ENCODE data around the gene SOX13. TPM values are rescaled to one million over a fixed set of nuclear protein-coding genes. Genes with fewer than 3 reads are reported as not detected.

SOX13 gene
- polyA plus RNA-seq, 1 donor (not counting 4 experiments of a cell fraction or from before 2014, with no cell fraction given), result 4.9 TPM

GRCh38 chr1:204093781-204094180 lies 20.9 kb downstream of the SOX13 start:
- no peak for FAIRE-seq
- H3K79me2 ChIP-seq (ENCODE audit: control insufficient read depth, insufficient read depth, low read length), result peaks cover 2% of the 10 kb centered on the region
- TF ChIP-seq, protein P1, sequence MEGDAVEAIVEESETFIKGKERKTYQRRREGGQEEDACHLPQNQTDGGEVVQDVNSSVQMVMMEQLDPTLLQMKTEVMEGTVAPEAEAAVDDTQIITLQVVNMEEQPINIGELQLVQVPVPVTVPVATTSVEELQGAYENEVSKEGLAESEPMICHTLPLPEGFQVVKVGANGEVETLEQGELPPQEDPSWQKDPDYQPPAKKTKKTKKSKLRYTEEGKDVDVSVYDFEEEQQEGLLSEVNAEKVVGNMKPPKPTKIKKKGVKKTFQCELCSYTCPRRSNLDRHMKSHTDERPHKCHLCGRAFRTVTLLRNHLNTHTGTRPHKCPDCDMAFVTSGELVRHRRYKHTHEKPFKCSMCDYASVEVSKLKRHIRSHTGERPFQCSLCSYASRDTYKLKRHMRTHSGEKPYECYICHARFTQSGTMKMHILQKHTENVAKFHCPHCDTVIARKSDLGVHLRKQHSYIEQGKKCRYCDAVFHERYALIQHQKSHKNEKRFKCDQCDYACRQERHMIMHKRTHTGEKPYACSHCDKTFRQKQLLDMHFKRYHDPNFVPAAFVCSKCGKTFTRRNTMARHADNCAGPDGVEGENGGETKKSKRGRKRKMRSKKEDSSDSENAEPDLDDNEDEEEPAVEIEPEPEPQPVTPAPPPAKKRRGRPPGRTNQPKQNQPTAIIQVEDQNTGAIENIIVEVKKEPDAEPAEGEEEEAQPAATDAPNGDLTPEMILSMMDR (optimal IDR thresholded peaks at IDR 0.05 in 1 of 3, IDR thresholded peaks at IDR 0.05 in 1 of 3, conservative IDR thresholded peaks at IDR 0.05 in 1 of 3; ENCODE audit: extremely low read depth in 1 of 3, insufficient read depth in 2 of 3, low read length in 3 of 3), result no peak
- TF ChIP-seq EZH2 (IDR thresholded peaks at IDR 0.05; ENCODE audit: low read length), result no peak

GRCh38 chr1:204094313-204094729 lies 21.4 kb downstream of the SOX13 start:
- H3K4me3 ChIP-seq (ENCODE audit: control insufficient read depth in 2 of 3, extremely low read depth in 1 of 3, insufficient read depth in 2 of 3, low read depth in 1 of 3, low read length in 3 of 3), result no peak overlapping the region
- no peak overlapping the region for H3K9ac ChIP-seq (ENCODE audit: control insufficient read depth, extremely low read depth, insufficient read depth, low read length)
- TF ChIP-seq, protein P1 (optimal IDR thresholded peaks at IDR 0.05 in 1 of 3, IDR thresholded peaks at IDR 0.05 in 1 of 3, conservative IDR thresholded peaks at IDR 0.05 in 1 of 3; ENCODE audit: extremely low read depth in 1 of 3, insufficient read depth in 2 of 3, low read length in 3 of 3), result no peak
- TF ChIP-seq EZH2 (IDR thresholded peaks at IDR 0.05; ENCODE audit: low read length), result no peak
- no peak for FAIRE-seq
- H3K36me3 ChIP-seq (ENCODE audit: control insufficient read depth in 2 of 2, extremely low read depth in 1 of 2, insufficient read depth in 2 of 2, low read length in 2 of 2), result no peaks in the 10 kb centered on the region
- no peaks in the 10 kb centered on the region for H3K27me3 ChIP-seq (ENCODE audit: control insufficient read depth, extremely low read depth, insufficient read depth, low read length)
- peaks cover 3% of the 10 kb centered on the region for H3K79me2 ChIP-seq (ENCODE audit: control insufficient read depth, insufficient read depth, low read length)
- no peaks in the 10 kb centered on the region for H3K9me1 ChIP-seq (ENCODE audit: control insufficient read depth, extremely low read depth, insufficient read depth, low read length)
- no peaks in the 10 kb centered on the region for H3K4me1 ChIP-seq (ENCODE audit: control insufficient read depth, extremely low read depth, insufficient read depth, low read length)
- H3K9me3 ChIP-seq (ENCODE audit: control insufficient read depth, low read depth, low read length), result no peaks in the 10 kb centered on the region
- dilution Hi-C loops (cut with MboI; ENCODE audit: extremely low pct_ligation_motif_present, low sequenced_read_pairs), result no loop called here
- DNase-seq (ENCODE audit: low read depth, low spot score), result no peak
- no peak overlapping the region for H2AFZ ChIP-seq (ENCODE audit: control insufficient read depth, low read length)
- H3K27ac ChIP-seq (ENCODE audit: control insufficient read depth, insufficient read depth, low read length), result no peak overlapping the region
- no peaks in the 10 kb centered on the region for H4K20me1 ChIP-seq (ENCODE audit: control insufficient read depth, extremely low read depth, insufficient read depth, low read length)
- no peak overlapping the region for H3K4me2 ChIP-seq (ENCODE audit: control insufficient read depth, extremely low read depth, insufficient read depth, low read depth, low read length)

More at GRCh38 chr1:204093781-204094180, 20.9 kb downstream of the SOX13 start:
- Histone ChIP-seq H3K9me3 (ENCODE audit: control insufficient read depth, low read depth, low read length) (no peaks in the 10 kb centered on the region), H3K36me3 (ENCODE audit: control insufficient read depth in 2 of 2, extremely low read depth in 1 of 2, insufficient read depth in 2 of 2, low read length in 2 of 2) (no peaks in the 10 kb centered on the region), H3K27me3 (ENCODE audit: control insufficient read depth, extremely low read depth, insufficient read depth, low read length) (no peaks in the 10 kb centered on the region), H3K4me3 (ENCODE audit: control insufficient read depth in 2 of 3, extremely low read depth in 1 of 3, insufficient read depth in 2 of 3, low read depth in 1 of 3, low read length in 3 of 3) (no peak overlapping the region), H3K27ac (ENCODE audit: control insufficient read depth, insufficient read depth, low read length) (no peak overlapping the region), H3K4me1 (ENCODE audit: control insufficient read depth, extremely low read depth, insufficient read depth, low read length) (peaks cover under 1% of the 10 kb centered on the region), H3K9me1 (ENCODE audit: control insufficient read depth, extremely low read depth, insufficient read depth, low read length) (no peaks in the 10 kb centered on the region), H4K20me1 (ENCODE audit: control insufficient read depth, extremely low read depth, insufficient read depth, low read length) (no peaks in the 10 kb centered on the region), H3K4me2 (ENCODE audit: control insufficient read depth, extremely low read depth, insufficient read depth, low read depth, low read length) (no peak overlapping the region), H2AFZ (ENCODE audit: control insufficient read depth, low read length) (no peak overlapping the region), H3K9ac (ENCODE audit: control insufficient read depth, extremely low read depth, insufficient read depth, low read length) (no peak overlapping the region)
- DNase-seq (ENCODE audit: low read depth, low spot score), result no peak
- dilution Hi-C loops (cut with MboI; ENCODE audit: extremely low pct_ligation_motif_present, low sequenced_read_pairs), result no loop called here
